HG02642 (cell line): ENCODE data around the gene SDF2L1.
"Not testable (repeated sequence)": the region's sequence is repeated elsewhere in the genome, so short reads cannot be mapped to it uniquely, and the experiment has no call there.

Experiments used
- ATAC-seq: cut with Tn5 transposase; IDR thresholded peaks from one replicate; pipeline ENCODE4 v1.9.1; 2021; ENCODE audit warnings: mild to moderate bottlenecking; ENCODE audit not compliant: unreplicated experiment, poor library complexity

SDF2L1 gene

DNA sequence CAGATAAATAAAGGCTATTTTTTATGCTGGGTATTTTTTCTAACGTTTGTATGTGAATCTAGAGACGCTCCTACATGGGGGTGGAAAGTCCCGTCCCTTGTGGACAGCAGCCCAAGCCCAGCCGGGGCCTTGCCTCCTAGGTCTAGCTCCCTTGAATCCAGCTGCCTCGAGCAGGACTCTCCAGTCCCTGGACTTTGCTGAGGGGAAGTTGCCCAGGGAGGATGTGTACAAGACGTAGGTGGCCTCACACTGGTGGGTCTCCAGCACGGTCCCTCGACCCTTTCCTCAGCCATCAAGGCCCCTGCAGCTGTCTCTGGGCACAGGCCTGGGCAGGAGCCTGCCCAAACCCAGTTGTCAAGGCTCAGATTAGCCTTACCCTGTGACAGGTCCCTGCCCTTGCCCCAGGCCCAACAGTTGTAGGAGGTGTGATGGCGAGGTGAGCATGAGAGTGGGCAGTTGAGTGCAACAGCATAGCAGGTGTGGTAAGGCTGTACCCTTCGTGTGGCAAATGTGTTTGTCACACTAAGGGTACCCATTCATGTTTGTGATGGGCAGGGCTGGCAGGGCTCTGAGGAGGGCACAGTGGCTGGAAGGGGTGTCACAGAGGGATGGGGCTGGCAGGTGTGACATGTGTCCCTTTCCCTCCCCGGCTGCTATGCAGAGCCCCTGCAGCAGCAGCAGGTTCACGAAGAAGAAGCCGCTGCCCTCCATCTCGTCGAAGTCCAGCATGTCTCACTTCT lies 6.2 kb upstream of the SDF2L1 start:
- no peak for ATAC-seq

DNA sequence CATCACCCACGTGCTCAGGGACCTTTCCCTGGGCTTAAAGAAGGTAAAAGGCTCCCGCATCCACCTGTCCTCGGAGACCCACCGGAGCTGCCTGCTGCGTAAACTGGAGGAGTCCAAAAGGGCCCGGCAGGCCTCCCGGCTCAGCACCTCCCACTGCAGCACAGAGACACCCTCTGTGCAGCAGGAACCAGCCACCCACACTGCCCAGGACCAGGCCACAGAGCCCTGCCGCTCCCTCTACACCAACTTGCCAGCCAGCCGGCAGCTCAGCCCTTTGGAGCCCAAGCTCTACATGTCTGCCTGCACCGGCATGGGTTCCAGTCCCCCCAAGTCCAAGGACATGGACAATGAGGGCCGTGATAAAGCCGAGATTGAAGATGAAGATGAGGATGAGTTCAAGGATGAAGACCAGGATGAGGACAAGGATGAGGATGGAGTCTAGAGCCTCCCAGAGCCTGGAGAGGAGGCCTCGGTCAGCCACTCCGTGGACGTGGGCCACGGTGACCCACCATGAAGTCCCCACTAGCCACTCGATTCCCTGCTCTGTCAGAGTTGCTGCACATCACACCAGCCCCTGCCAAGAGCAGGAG lies 5.4 kb upstream of the SDF2L1 start:
- ATAC-seq = no peak

DNA sequence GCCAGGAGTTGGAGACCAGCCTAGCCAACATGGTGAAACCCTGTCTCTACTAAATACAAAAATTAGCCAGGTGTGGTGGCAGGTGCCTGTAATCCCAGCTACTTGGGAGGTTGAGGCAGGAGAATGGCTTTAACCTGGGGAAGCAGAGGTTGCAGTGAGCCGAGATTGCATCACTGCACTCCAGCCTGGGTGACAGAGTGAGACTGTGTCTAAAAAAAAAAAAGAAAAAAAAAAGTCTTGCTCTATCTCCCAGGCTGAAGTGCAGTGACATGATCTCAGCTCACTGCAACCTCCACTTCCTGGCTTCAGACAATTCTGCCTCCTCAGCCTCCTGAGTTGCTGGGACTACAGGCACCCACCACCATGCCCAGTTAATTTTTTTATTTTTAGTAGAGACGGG lies 4.7 kb upstream of the SDF2L1 start:
- not testable (repeated sequence) for ATAC-seq

DNA sequence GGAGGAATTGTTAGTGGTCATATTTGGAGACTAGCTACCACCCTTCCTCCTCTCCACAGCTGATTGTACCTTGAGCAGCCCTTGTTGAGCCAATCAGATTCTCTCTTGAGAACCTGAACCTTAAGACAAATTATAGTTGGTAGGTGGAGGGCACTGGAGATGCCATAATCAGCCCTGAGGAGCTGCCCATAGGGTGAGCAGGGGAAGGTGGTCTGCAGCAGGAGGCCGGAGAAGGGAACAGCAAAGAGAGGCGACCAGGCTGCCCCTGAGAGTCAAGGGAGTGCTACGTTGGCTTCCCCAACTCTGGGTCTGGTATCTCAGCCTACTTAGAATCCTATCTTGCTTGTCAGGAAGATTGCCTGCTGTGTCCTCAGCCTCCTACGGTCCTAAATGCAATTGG lies 2.7 kb upstream of the SDF2L1 start:
- ATAC-seq = no peak

DNA sequence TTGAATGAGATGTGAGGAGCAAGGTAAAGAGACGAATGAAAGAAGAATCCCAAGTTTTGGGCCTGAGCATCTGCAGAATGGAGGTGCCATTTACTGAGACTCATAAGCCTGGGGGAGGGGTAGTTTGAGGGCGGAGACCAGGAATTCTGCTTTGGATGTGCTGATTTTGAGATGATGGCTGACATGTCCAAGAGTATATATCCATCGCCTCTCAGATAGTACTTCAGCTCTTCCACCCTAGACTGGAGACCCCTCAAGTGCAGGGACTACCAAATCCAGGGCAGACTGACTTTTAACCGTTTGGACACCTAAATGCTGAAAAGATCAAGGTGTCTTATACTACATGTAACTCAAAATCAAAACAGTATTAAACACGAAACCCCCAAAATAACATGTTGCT lies 1.3 kb upstream of the SDF2L1 start:
- ATAC-seq = no peak

DNA sequence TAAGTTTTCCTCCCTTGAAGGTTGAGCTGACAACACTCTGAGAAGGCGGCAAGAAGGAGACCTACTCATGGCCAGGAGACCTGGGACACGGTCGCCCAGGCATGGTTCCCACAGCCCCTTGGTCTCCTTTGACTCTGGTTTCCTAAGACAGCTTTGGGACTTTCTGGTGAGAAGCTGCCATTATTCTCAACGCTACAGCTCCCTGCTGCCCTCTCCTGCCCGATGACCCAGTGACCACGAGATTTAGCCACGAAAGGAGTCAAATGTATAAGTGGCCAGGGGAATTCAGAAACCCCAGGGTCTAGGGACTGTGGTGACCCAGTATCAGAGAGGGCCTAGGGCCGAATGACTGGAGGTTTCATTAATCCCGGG lies 699 bp upstream of the SDF2L1 start:
- peak; percentile 2 for ATAC-seq

DNA sequence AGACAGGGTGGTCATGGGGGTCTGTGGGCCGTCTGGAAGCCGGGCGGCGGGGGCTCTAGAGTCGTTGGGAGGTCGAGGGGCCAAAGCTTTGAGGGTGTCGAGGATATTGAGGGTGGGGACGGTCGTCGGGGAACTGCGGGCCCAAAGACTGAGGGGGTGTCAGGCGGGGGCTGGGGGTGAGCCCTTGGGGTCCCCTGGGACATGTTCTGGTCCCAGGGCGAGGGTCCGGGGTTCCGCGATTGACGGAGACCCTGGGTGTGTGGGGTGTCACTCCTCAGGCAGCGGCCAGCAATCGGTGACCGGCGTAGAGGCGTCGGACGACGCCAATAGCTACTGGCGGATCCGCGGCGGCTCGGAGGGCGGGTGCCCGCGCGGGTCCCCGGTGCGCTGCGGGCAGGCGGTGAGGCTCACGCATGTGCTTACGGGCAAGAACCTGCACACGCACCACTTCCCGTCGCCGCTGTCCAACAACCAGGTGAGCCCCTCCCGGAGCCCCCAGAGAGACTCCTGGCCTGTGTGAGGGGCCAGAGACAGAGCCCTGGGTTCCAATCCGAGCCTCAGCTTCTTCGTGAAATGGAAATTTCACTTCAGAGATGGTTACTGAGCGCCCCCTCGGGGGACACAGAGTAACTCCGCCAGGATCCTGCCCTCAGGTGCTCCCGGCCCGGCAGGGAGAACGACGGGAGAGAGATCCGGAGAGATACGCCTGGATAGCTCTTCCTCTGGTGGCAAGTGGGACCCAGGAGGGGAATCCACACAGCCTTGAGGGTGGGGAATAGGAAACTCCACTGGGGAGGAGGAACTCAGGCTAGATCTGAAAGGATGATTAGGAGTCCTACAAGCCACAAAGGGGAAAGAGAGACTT lies 714 bp downstream of the SDF2L1 start:
- ATAC-seq = no peak

DNA sequence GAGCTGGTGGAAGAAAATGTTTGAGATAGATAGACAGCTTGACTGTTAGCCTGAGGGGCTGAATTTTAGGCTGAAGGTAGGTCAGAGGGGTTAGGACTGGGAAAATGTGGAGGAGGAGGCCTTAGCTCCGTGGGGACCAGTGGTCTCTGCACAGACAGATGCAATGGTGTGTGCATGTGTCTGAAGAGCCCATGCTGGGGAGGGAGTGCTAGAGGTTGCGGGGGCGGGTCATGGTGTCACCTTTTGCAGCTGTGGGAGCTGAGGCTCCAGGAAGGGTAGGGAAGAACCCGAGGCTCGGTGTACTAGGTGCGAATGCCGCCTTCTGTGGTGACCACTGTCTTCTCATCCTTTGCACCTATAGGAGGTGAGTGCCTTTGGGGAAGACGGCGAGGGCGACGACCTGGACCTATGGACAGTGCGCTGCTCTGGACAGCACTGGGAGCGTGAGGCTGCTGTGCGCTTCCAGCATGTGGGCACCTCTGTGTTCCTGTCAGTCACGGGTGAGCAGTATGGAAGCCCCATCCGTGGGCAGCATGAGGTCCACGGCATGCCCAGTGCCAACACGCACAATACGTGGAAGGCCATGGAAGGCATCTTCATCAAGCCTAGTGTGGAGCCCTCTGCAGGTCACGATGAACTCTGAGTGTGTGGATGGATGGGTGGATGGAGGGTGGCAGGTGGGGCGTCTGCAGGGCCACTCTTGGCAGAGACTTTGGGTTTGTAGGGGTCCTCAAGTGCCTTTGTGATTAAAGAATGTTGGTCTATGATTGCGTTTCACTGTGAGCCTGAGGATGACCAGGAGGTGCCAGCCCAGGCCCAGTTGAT lies 1.6 kb downstream of the SDF2L1 start:
- ATAC-seq = no peak

DNA sequence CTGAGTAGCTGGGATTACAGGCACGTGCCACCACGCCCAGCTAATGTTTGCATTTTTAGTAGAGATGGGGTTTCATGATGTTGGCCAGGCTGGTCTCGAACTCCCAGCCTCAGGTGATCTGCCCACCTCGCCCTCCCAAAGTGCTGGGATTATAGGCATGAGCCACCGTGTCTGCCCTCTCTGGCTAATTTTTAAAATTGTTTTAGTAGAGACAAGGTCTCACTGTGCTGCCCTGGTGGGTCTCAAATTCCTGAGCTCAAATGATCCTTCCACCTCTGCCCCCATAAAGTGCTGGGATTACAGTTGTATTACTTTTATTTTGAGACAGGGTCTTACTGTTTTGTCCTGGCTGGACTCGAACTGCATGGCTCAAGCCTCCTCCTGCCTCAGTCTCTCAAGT lies 3.4 kb downstream of the SDF2L1 start:
- ATAC-seq = not testable (repeated sequence)

DNA sequence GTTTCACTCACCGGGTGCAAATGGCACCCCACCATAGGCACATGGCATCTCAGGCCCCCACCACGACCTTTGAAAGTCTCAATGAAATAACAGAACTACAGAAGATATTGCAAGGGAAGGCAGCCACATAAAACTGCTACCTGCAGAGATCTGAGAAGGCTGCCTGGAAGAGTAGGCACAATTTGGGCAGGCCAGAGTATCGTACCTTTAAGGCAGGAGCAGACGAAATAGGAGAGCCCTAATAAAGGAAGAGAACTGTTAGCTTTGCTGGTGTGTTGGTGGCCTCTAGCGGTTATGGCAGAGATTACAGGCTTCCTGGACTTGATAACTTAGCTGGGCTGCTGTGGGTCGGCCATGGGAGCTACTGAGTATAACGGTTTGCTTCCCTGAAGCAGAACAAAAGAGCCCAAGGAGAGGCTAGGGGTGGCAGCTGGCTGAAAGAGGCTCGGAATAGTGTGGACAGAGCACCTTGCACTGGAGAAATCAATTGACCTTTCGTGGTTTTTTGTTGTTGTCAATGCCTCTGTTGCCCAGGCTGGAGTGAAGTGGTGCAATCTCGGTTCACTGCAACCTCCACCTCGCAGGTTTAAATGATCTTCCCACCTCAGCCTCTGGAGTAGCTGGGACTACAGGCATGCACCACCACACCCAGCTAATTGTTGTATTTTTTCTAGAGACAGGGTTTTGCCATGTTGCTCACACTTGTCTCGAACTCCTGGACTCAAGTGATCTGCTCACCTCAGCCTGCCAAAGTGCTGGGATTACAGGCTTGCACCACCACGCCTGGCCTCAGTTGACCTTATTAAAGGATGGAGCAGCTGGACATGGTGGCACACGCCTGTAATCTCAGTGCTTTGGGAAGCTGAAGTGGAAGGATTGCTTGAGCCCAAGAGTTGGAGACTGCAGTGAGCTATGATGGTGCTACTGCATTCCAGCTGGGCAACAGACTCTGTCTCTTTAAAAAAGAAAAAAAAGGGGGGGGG lies 4.8 kb downstream of the SDF2L1 start:
- ATAC-seq = no peak

DNA sequence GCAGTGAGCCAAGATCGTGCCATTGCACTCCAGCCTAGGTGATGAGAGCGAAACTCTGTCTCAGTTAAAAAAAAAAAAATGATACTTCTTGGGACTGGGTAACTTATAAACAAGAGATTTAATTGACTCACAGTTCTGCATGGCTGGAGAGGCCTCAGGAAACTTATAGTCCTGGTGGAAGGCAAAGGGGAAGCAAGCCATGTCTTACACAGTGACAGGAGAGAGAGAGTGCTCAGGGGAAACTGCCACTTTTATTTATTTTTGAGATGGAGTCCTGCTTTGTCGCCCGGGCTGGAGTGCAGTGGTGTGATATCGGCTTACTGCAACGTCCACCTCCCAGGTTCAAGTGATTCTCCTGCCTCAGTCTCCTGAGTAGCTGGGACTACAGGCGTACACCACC lies 8.2 kb downstream of the SDF2L1 start:
- no peak for ATAC-seq

DNA sequence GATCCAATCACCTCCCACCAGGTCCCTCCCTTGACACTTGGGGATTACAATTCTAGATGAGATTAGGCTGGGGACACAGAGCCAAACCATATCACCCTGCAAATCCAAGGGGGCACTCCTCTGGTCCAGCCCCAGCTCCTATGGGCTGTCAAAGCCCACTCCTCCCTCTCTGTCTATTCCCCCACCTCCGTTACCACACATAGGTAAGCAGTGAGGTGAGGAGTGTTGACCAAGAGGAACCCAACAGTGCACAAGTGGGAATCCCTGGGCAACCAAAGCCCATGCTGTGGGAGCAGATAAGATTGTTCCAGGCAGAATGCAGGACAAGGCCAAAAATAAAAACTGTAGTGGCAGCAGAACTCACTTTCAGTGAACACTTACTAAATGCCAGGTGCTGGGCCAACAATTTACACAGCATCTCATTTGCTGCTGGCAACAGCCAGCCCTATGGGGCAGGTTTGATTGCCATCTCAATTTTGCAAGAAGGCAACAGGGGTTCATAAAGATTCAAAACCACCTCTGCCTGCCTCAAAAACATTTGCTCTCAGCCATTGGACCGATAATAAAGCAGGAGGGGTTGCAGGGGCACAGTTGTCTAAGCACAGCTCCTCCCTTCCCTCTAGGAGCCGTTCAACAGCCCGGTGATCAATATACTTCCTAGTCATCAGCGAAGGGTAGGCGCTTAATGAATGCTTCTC lies 8.9 kb downstream of the SDF2L1 start:
- no peak for ATAC-seq

DNA sequence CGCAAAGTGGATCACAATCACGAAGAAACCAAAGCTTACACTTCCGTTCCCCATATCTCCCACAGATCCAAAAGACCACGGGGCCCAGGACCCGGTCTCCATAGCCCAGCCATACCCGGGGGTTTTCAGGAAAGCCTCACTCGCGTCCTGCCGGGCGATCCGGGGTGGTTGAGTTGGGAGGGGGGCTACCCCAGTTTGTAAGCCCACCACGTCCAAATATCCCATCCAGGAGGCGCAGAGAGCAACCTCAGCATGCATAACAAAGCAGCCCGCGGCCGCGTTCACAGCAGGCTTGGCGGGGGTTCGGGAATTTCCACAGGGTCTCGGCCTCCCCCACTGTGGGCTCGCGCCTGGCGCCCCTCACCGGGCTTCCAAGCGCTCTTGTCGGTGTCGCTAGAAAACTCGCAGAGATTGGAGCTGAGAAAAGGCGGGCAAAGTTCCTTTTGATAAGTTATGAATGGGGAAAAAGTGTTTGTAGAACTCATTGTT lies 9.5 kb downstream of the SDF2L1 start:
- ATAC-seq = peak; percentile 32

DNA sequence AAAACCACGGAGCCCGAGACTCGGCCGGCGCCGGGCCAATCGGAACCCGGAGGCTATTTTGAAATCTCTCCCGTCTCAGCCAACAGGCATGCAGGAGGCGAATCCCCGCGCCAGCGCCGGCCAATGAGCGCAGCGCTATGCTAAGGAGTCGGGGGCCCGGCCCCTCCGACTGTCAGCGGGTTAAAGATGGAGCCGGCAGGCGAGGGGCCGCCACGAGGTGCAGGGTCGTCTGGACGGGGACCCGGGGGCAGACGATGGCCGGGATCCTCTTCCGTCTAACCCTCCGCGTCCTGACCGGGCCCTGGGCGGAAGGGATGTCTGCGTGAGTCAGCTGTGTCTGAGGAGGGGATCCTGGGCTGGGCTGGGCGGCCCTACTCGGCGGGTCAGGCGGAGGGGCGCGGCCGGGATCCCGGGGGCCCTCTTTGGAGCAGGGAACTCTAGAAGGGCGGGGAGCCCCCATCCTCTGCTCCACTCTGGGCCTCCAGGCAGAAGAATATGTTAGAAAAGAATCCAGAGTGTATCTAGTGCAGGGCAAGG lies 10.0 kb downstream of the SDF2L1 start:
- ATAC-seq = peak; percentile 92

DNA sequence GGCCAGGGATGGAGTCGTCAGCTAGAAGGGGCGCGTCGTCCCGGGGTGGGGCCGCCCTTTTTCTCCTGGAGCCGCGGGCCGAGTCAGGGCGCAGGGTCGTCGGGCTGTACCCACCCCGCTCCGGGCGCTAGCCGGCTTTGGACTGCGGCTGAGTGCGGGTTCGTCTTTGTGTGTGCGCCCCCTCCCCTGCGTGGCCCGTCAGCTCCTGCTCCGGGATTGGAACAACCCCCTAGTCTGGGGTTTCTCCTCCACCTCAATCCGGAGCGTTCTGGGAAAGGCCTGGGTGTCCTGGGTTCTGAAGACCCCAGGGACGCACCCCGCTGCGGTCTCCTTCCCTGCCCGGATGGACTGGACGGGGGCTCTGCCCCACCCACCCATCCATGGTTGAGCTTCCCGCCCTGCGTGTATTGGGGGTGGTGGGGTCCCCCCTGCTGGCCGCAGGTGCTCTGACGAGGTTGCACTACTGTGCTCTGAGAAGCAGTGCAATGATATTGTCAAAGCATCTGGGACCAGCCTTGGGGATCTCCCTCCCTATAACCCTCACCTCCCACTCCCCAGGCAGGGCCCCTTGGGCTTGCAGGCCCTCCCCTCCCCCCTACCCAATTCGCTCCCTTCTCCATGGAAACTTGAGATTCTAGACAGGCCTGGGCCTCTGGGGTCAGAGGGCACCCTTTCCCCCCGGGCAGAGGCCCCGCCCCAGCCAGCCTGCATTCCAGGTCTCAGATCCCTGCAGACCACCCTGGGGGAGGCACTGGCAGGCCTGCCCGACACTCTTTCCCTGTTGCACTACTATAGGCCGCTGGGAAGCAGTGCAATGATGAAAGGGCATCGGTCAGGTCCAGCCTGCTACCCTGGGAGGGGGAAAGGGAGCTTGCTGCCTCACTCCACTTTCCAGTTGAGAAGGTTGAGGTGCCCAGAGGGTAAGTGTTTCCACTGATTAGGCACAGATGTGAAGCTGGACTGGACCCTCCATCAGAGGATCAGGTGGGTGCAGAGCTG lies 10.7 kb downstream of the SDF2L1 start:
- peak; percentile 7 for ATAC-seq

DNA sequence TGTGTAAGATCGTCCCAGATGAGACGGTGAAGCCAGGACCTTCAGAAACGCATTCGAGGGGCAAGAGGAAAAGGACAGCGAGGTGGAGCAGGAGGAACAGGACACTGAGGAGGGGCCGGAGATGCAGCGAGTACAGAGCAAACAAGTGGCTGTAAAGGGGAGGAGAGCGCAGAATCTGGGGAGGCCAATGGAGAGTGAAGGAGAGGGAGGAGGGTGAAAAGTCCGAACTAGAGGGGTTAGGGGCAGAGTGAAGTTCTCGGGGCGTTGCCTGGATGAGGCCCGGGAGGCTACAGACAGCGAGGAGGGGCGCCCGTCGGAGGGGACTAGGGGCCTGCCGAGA lies 14.9 kb downstream of the SDF2L1 start:
- no peak for ATAC-seq

DNA sequence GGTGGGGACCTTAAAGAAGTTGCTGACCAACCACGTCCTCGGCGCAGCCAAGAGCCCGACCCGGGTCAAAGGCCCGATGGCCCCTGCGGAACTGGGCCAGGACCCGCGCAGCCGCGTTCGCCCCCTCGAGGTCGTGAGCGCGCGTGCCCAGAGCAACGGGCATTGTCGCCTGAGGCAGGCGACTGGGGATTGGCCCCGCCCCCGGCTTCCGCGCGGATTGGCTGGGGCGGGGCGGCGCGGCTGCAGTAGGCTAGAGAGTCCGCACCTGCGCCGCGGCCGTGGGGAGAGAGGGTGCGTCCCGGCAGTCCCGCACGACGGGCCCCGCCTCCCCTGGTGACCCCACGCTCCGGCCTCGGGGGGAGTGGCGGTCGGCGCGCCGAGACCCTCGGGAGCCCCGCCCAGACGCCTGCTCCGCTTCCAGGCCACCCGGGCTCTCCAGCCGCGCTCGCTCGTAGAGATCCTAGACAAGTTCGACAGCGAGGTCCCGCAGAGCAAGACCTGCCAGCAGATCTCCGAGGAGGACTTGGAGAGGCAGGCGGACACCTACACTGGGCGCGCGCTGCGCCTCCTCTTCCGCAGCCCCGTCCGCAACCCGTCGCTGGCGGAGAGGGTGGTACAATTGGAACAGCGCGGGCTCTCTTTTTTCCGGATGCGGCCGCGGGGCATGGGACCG lies 15.4 kb downstream of the SDF2L1 start:
- peak; percentile 79 for ATAC-seq
